Mammary microvascular endothelial cell (primary cell): Measurements from ENCODE around the gene RNF182. TPM values are rescaled to one million over a fixed set of nuclear protein-coding genes. Genes with fewer than 3 reads are reported as not detected.

Experiments used
- total RNA-seq: library from RNA; depleted of rRNA; stranded (reverse); fragments of >200 nt; gene quantifications from 2 replicates; pipeline ENCODE4 v1.2.3, GENCODE V29; 2015

The RNF182 gene, protein sequence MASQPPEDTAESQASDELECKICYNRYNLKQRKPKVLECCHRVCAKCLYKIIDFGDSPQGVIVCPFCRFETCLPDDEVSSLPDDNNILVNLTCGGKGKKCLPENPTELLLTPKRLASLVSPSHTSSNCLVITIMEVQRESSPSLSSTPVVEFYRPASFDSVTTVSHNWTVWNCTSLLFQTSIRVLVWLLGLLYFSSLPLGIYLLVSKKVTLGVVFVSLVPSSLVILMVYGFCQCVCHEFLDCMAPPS
- total RNA-seq, result 4.2 and 5.3 TPM in 2 replicates

DNA sequence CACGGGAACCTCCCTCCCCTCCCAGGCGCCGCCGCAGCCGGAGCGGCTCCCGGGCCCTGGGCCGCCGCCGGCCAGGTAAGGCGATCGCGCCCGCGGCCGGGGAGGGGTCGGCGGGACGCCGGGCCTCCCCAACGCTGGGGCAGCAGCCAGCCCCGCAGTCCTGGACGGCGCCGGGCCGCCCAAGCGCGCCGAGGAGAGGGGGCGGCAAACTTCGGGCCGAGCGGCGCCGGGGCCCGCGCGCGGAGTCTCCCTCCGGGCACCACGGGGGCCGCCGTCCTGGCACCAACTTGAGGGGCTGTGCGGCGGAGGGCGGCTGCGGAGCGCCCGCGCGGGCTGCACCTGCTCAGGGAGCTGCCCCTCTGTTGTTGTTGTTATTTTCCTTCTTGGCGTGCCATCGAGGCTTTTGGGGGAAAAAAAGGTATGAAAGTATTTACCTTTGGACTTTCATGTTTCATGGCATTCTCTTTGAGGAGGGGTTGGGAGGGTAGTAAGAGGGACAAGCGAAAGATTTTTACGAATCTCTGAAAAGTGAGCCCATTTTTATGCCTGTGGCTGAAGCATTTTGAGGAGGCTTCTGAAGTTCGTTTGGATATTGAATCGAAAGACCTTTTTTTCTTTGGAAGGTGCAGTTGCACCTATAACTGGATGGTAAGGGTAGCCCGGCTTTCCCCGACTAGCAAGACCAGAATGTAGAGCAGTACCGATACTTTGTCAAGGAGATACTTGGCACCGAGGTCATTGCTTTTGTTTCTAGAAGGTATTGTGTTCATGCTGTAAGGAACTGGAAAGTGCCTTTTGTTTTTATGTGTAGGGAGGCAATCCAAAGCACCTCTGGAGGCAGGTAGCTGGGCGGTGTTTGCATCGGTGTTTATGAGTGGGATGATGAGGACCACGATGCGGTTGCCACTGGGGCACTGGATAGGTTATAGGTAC, at the start of gene RNF182:
Gene RNF182, plus strand, starts transcription at position 4 of the 933 bp plus-strand sequence. CDS start 52,168 bp downstream, outside the sequence.

Other genes with a start within 250 kb of the RNF182 start
- 19.4 and 19.8 TPM in 2 replicates for gene RANBP9, start 213.1 kb upstream of the RNF182 start, total RNA-seq
- 9.1 and 13.0 TPM in 2 replicates for gene MCUR1, start 110.4 kb upstream of the RNF182 start, total RNA-seq
- gene CD83, start 192.8 kb downstream of the RNF182 start, total RNA-seq, result 1.2 and 1.9 TPM in 2 replicates